Anterior cingulate cortex (tissue), 58 donors: ENCODE data around the gene ULK2.

Source experiments
- DNase-seq, 58 donors: peaks; one replicate each; lab custom pipeline; 2025; lab: John Stamatoyannopoulos, UW

Gene ULK2

GRCh38 chr17:19731626-19732025 is 136.1 kb downstream of the ULK2 start:
- no peak for DNase-seq

GRCh38 chr17:19730843-19731242 is 136.9 kb downstream of the ULK2 start:
- DNase-seq = no peak

DNA sequence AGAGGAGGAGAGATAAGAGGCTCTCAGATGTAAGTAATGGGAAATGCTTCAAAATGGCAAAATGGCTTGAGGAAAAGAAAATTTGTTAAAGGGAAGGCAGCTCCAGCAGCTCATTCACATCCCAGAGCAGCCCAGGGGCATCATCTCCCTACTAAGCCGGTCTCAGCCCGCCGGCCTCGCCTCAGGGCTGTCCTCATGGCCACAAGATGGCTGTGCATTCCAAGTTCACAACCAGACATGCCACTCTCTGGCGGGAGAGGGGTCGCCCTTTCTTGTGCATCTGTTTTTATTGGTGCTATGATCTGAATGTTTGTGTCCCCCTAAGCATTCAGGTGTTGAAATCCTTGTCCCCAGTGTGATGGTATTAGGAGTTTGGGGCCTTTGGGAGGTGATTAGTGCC is 137.8 kb downstream of the ULK2 start:
- no peak for DNase-seq

DNA sequence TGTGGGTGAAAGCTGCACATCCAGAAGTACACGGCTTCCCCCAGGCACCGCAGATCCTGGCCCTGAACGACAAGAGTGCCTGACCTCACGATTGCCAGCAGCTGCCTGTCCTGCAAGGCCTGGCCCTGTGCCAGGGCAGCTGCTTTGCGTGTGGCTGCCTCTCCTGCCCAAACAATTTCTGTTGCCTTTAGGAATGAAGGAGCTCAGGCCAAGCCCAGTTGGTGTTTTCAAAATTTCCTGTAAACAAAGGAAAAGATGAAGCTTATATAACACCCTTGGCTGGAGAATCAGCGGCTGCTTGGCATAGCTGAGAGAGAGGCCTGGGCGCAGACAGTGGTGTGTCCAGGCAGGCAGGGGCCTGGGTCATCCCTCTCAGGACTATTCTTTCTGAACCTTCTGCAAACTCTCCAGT is 139.6 kb downstream of the ULK2 start:
- peak in 52 of 58 donors; percentile 20 to 94 (median 68) for DNase-seq

DNA sequence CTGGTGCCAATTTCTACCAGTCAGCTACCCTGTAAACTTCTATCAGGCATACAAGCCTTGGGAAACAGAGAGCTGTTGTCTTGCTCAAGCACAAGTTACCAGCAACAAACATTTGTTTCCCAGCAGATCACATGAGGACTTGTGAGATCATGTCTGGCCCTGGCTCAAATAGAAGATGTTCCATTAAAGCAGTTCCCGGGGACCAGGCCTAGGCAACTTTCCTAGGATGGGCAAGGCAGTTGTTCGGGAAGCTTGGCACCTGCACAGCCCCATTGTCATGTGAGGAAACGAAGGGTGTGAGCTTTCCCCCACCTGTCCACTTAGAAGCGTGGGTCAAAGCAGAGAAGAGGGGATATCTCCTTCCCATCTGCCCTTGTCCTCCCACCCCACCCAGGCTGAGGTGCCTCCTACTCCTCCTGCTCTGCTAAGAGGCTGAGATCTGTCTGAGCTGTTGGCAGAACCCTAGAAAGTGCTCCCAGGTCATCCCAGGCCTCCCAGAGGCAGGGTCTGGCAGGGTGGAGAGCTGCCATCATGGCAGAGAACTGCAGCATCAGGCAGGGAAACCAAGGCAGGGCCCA is 140.1 kb downstream of the ULK2 start:
- peak in 49 of 58 donors; percentile 16 to 92 (median 62) for DNase-seq

GRCh38 chr17:19726631-19727376 is 140.9 kb downstream of the ULK2 start:
- no peak for DNase-seq

DNA sequence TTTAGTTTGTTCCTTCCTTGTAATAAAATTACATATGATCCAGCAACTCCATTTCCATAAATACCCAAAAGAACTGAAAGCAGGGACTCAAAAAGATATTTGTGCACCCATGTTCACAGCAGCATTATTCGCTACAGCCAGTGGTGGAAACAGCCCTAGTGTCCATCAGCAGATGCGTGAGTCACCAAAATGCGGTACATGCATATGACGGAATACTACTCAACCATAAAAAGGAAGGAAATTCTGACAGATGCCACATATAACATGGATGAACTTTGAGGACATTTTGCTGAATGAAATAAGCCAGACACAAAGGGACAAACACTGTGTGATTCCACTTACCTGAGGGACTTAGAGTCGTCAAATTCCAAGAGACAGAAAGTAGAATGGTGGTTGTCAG is 142.2 kb downstream of the ULK2 start:
- no peak for DNase-seq

- DNase-seq = peak in 14 of 58 donors; percentile 10 to 61 (median 26)
Observed at GRCh38 chr17:19724501-19725420, 143.0 kb downstream of the ULK2 start.

DNA sequence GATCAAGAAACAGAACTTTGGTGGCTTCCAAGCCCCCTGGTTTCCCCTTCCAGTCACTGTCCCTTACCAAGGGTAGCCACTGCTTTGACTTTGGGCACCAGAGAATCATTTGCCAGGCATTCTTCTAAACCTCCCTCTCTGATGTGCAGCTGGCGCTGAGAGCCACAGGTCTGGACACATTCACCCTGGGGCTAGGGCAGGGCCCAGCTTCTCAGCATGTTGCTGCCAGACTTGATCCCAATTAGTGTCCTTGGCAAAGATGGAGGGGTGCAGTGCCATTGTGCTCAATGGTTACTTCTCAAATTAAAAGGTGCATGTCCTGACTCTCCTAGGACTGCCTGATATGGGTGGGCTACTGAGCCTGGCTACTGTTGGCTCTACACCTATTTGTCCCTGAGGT is 143.8 kb downstream of the ULK2 start:
- no peak for DNase-seq
